Large intestine (tissue), 3 donors: ENCODE results near the gene SRPK3. TPM values are rescaled to one million over a fixed set of nuclear protein-coding genes. Genes with fewer than 3 reads are reported as not detected.
"Not testable (repeated sequence)": the region's sequence is repeated elsewhere in the genome, so short reads cannot be mapped to it uniquely, and the experiment has no call there.

Experiments used
- DNase-seq, 2 donors: peaks; one replicate each; pipeline versions ENCODE4 v3.0.0 to v3.0.0-alpha.2; 2013
- H3K27ac ChIP-seq: one replicate; pipeline ENCODE4 v1.5.1; 2013; ENCODE audit warnings: low read length
- H3K27me3 ChIP-seq: 2 replicates; pipeline ENCODE4 v1.6.1; 2013; ENCODE audit warnings: low read length; ENCODE audit not compliant: control insufficient read depth, insufficient read depth
- H3K36me3 ChIP-seq: 2 replicates; pipeline ENCODE4 v1.6.1; 2013; ENCODE audit warnings: low read length; ENCODE audit not compliant: control insufficient read depth, insufficient read depth
- H3K4me1 ChIP-seq: one replicate; pipeline ENCODE4 v1.6.1; 2013; ENCODE audit warnings: low read length; ENCODE audit not compliant: control insufficient read depth, insufficient read depth
- H3K4me3 ChIP-seq: one replicate; pipeline ENCODE4 v1.5.1; 2013; ENCODE audit warnings: low read length
- H3K9me3 ChIP-seq: one replicate; pipeline ENCODE4 v1.6.1; 2013; ENCODE audit warnings: mild to moderate bottlenecking, low read depth, low read length, moderate library complexity; ENCODE audit not compliant: control insufficient read depth
- WGBS: methylation state at CpG from one replicate; pipeline ENCODE4 v1.1.5; 2013; ENCODE audit warnings: low lambda C conversion rate; ENCODE audit not compliant: insufficient coverage; 5-methylcytosine and 5-hydroxymethylcytosine counted together
- polyA plus RNA-seq: library from polyadenylated mRNA; unstranded; fragments of 120-200 nt; gene quantifications from one replicate; pipeline ENCODE4 v1.2.1, GENCODE V29; 2013

The SRPK3 gene
- polyA plus RNA-seq, 1 donor, result 1.8 TPM

- Histone ChIP-seq H3K27me3 (peaks cover 3% of the 10 kb centered on the region), H3K9me3 (no peaks in the 10 kb centered on the region), H3K4me1 (no peaks in the 10 kb centered on the region), H3K36me3 (no peaks in the 10 kb centered on the region), H3K27ac (no peak overlapping the region), H3K4me3 (no peak overlapping the region)
- WGBS, result no CpG with 5 or more reads among the region's 5 CpGs
- DNase-seq, result no peak
Measured at GRCh38 chrX:153813161-153813560, 32.3 kb downstream of the SRPK3 start.

DNA sequence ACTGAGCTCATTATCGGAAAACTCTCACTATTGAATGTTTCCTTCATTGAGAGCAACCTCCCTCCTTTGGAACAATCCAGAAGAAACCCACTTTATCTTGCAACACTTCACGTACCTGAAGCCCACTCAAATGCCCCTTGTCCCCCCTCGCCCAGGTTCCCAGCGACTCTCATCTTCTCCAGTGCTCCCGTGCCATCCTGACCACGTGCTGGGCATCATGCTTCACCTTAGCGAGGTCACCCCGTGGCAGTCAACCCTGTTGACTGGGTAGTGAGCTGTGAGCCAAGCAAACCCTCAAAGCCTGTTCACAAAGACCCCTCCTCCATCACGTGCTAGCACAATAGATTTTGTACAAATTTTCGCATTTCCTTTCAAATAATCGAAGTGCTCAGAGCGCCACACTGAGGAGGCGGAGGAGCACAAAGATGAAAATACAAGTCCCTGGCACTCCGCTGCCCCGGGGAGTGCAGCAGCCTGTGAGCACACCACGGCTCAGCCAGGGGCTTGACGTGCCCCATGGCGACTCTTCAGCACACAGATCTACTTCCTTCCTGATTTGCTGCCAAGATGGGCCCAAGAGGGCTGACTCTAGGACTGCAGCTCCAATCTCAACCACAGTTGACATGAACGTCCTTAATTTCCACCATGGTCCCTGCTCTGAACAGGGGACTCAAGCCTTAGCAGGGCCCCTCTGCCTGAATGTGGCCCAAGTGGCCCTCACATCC, 33.9 kb downstream of the SRPK3 start:
- Histone ChIP-seq H3K36me3 (no peaks in the 10 kb centered on the region), H3K4me3 (no peak overlapping the region), H3K27me3 (peaks cover 9% of the 10 kb centered on the region), H3K4me1 (peaks cover 4% of the 10 kb centered on the region), H3K27ac (no peak overlapping the region), H3K9me3 (no peaks in the 10 kb centered on the region)
- WGBS, result no CpG with 5 or more reads among the region's 19 CpGs
- DNase-seq, result no peak

GRCh38 chrX:153816831-153817690, 36.2 kb downstream of the SRPK3 start:
- 100% methylated on average over 1 of the region's 25 CpGs for WGBS
- Histone ChIP-seq H3K4me3 (no peak overlapping the region), H3K27me3 (peaks cover 10% of the 10 kb centered on the region), H3K9me3 (no peaks in the 10 kb centered on the region), H3K36me3 (no peaks in the 10 kb centered on the region), H3K4me1 (peaks cover 4% of the 10 kb centered on the region), H3K27ac (no peak overlapping the region)
- DNase-seq, result no peak

DNA sequence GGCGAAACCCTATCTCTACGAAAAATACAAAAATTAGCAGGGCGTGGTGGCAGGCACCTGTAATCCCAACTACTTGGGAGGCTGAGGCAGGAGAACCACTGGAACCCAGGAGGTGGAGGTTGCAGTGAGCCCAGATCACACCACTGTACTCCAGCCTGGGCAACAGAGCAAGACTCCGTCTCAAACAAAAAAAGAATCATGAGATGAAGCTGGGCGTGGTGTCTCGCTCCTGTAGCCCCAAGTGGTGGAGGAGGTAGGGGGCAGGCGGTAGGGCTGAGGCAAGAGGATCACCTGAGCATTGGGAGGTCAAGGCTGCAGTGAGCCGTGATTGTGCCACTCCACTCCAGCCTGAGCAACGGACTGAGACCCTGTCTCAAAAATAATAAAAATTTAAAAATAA, 37.2 kb downstream of the SRPK3 start:
- not testable (repeated sequence) for H3K4me3 ChIP-seq, H3K27me3 ChIP-seq, H3K36me3 ChIP-seq, H3K4me1 ChIP-seq, H3K27ac ChIP-seq, DNase-seq, H3K9me3 ChIP-seq
- no CpG with 5 or more reads among the region's 9 CpGs for WGBS

DNA sequence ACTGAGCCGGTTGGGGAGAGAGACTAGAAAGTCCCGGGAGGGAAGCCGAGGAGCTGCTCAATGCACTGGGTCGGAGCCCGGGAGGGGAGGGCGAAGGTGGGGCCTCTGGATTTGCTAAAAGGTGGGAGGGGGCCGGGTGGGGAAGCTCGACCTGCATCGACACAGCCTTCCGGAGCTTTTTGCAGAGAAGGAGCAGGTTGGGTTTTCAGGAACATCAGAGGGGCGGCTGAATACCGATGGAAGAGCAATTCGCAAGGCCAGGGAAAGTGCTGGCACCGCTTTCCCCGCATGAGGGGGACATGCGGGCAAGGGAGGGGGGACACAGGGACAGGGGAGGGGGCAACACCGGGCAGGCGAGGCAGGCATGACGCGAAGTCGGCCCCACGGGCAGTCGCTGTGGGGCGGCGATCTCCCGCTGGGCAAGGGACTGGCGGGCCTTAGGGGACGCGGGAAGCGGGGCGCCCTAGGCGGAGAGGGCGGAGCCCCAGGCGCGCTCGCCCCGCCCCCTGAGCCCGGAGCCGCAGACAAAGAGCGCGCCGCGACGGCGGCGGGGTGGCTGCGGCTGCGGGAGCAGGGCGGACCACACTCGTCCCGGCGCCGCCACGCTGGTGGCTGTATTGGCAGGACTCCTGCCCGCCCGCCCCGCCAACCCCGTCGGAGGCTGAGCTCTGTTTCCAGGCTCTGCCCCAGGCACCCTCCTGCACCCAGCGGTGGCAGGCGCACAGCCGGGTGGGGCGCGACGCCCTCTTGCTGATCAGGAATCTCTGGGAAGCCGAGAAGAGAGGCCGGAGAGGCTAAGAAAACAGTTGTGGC, 37.9 kb downstream of the SRPK3 start:
- WGBS, result no CpG with 5 or more reads among the region's 67 CpGs
- no peaks in the 10 kb centered on the region for H3K36me3 ChIP-seq
- peaks cover 7% of the 10 kb centered on the region for H3K27me3 ChIP-seq
- H3K4me3 ChIP-seq, result peak overlapping the region; percentile 26
- peaks cover 4% of the 10 kb centered on the region for H3K4me1 ChIP-seq
- DNase-seq, result peak in 1 of 2 donors; percentile 30
- H3K27ac ChIP-seq, result no peak overlapping the region
- H3K9me3 ChIP-seq, result no peaks in the 10 kb centered on the region

DNA sequence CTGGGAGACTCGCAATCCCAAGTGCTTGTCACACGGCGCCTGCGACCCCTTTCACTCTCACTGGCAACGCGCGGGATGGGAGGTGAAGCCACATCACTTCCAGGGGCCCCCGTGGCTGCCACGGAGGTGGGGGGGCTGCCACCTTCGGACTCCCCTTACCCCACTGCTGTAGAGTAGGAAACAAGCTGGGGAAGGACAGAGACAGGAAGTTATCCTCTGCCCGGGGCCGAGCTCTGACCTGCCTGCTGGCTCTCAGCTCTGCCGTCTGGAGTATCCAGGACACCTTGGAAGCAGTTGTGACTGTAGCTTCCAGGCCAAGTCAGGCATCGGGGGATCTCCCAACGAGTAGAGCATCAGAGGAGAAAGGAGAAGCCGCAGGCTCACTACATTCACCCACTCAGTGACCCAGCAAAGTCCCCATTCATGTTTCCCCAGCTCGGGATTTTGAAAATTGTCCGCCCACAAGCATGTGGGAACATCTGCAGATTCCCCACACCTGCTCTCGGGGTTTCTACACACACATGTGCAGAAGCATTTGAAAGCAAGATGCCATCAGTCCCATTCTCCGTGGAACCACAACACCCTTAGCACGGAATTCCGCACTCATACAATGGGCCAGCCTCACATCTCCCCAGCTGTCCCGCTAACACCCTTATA, 38.7 kb downstream of the SRPK3 start:
- H3K4me1 ChIP-seq, result peaks cover 4% of the 10 kb centered on the region
- peaks cover 7% of the 10 kb centered on the region for H3K27me3 ChIP-seq
- WGBS, result no CpG with 5 or more reads among the region's 23 CpGs
- H3K9me3 ChIP-seq, result no peaks in the 10 kb centered on the region
- peak overlapping the region; percentile 26 for H3K4me3 ChIP-seq
- no peak overlapping the region for H3K27ac ChIP-seq
- H3K36me3 ChIP-seq, result no peaks in the 10 kb centered on the region
- peak in 1 of 2 donors; percentile 7 for DNase-seq

DNA sequence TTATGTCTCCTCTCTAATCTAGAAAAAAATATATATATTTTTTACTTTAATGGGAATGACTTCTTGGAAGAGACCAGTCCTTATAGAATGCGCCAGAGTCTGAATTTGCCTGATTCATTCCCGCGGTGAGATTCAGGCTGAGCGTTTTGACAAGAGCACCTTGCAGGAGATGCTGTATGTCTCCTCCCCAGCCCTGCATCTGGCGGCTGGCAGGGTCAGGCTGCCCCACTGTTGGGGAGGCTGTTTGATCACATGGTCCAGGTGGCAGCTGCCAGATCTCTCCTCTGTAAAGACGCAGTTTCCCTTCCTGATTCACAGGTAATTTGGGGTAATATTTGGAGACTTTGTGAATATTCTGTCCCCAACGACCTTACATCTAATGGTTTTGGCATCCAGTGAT, 39.8 kb downstream of the SRPK3 start:
- H3K27ac ChIP-seq, result no peak overlapping the region
- no peak overlapping the region for H3K4me3 ChIP-seq
- no CpG with 5 or more reads among the region's 7 CpGs for WGBS
- peaks cover 7% of the 10 kb centered on the region for H3K27me3 ChIP-seq
- no peak for DNase-seq
- H3K9me3 ChIP-seq, result no peaks in the 10 kb centered on the region
- H3K4me1 ChIP-seq, result peaks cover 4% of the 10 kb centered on the region
- no peaks in the 10 kb centered on the region for H3K36me3 ChIP-seq

GRCh38 chrX:153821066-153821465, 40.2 kb downstream of the SRPK3 start:
- no peak for DNase-seq
- Histone ChIP-seq H3K36me3 (no peaks in the 10 kb centered on the region), H3K27me3 (peaks cover 7% of the 10 kb centered on the region), H3K4me3 (no peak overlapping the region), H3K9me3 (no peaks in the 10 kb centered on the region), H3K4me1 (peaks cover 4% of the 10 kb centered on the region), H3K27ac (no peak overlapping the region)
- WGBS, result no CpG with 5 or more reads among the region's 9 CpGs

DNA sequence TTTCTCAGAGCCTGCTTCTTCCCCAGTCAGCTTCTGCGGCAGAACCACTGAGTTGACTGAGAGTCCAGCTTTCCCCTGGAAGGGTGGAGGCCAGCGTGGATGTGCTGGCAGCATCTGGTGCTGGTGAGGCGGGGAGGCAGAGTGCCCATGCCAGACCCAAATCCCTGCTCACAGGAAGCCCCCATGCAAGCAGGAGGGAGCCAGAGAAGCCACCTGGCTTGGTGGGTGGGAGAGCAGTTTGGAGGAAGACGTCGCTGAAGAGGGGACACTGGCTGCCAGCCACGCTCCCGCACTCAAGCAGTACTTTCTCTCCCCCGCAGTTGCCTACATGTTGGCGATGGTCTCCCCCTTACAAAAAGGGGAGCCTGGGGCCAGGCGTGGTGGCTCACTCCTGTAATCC, 43.5 kb downstream of the SRPK3 start:
- DNase-seq, result no peak
- Histone ChIP-seq H3K9me3 (no peaks in the 10 kb centered on the region), H3K27ac (no peak overlapping the region), H3K27me3 (peaks cover 24% of the 10 kb centered on the region), H3K4me1 (peaks cover 4% of the 10 kb centered on the region), H3K36me3 (no peaks in the 10 kb centered on the region), H3K4me3 (no peak overlapping the region)
- no CpG with 5 or more reads among the region's 10 CpGs for WGBS

GRCh38 chrX:153825042-153825441, 44.2 kb downstream of the SRPK3 start:
- Histone ChIP-seq H3K4me1 (no peaks in the 10 kb centered on the region), H3K36me3 (no peaks in the 10 kb centered on the region), H3K4me3 (no peak overlapping the region), H3K27ac (no peak overlapping the region), H3K9me3 (no peaks in the 10 kb centered on the region), H3K27me3 (peaks cover 25% of the 10 kb centered on the region)
- no peak for DNase-seq
- no CpG with 5 or more reads among the region's 8 CpGs for WGBS
